GM12878 (cell line): ENCODE data around the gene ZNF512B. TPM values are rescaled to one million over a fixed set of nuclear protein-coding genes. Genes with fewer than 3 reads are reported as not detected.

Source experiments
- ATAC-seq: fragments of 200-7000 bp; cut with Tn5 transposase; 3 replicates; pipeline ENCODE4 v1.9.1; 2020; ENCODE audit warnings: mild to moderate bottlenecking, moderate library complexity
- BruUV-seq: library from RNA; stranded (reverse); fragments of 400-500 nt; replicated peaks from 2 replicates; lab custom pipeline; 2021; lab: Mats Ljungman, UMichigan
- CTCF ChIA-PET: fragments of 300-600 bp; sonication (Branson Sonifier 250); formaldehyde crosslinking; extraction: SDS; loops from one replicate; lab custom pipeline; 2021; ENCODE audit warnings: inconsistent platforms; lab: Yijun Ruan, JAX
- POLR2A ChIA-PET: fragments of 350-600 bp; formaldehyde crosslinking; extraction: SDS; loops from one replicate; lab custom pipeline; 2021; ENCODE audit warnings: inconsistent platforms; lab: Charles Lee
- RAD21 ChIA-PET: fragments of 300-600 bp; sonication (Branson Sonifier 250); formaldehyde crosslinking; loops from one replicate; lab custom pipeline; 2023; ENCODE audit warnings: antibody characterized with exemption; ENCODE audit not compliant: unreplicated experiment; lab: Charles Lee
- SMC1A ChIA-PET: fragments of 300-600 bp; sonication (Branson Sonifier 250); formaldehyde crosslinking; loops from one replicate; lab custom pipeline; 2023; ENCODE audit not compliant: unreplicated experiment, uncharacterized antibody; lab: Charles Lee
- DNase-seq: peaks from one replicate; pipeline ENCODE4 v3.0.0-alpha.2; 2011; ENCODE audit warnings: low read depth, low spot score
- FAIRE-seq: peaks from 3 replicates; lab custom pipeline; 2011; peaks lifted over from hg19 to GRCh38; lab: Jason Lieb, UNC
- H2AFZ ChIP-seq: 2 replicates; pipeline ENCODE4 v1.6.0; 2011; ENCODE audit warnings: low read depth, low read length, control low read depth; ENCODE audit not compliant: control insufficient read depth
- H3K27ac ChIP-seq: 2 replicates; pipeline ENCODE4 v1.5.1; 2011; ENCODE audit warnings: control low read depth; ENCODE audit not compliant: control insufficient read depth, insufficient read depth
- H3K27me3 ChIP-seq, 2 experiments: replicated peaks in 1 of 2; 2 replicates each; pipeline versions ENCODE4 v1.6.0 to v1.6.1; 2011; ENCODE audit warnings: low read length in 1 of 2; ENCODE audit not compliant: control insufficient read depth in 2 of 2, insufficient read depth in 2 of 2
- H3K36me3 ChIP-seq, 2 experiments: 2 replicates each; pipeline ENCODE4 v1.5.1; 2011; ENCODE audit warnings: low read length in 1 of 2; ENCODE audit not compliant: control insufficient read depth in 2 of 2, insufficient read depth in 2 of 2
- H3K4me1 ChIP-seq: 2 replicates; pipeline ENCODE4 v1.6.1; 2011; ENCODE audit warnings: mild to moderate bottlenecking, low read length, moderate library complexity, mixed read lengths; ENCODE audit not compliant: control insufficient read depth, insufficient read depth
- H3K4me2 ChIP-seq: 2 replicates; pipeline ENCODE4 v1.6.0; 2011; ENCODE audit warnings: control low read depth; ENCODE audit not compliant: control insufficient read depth, insufficient read depth
- H3K4me3 ChIP-seq: fragments of 200-600 bp; sonication (generic); 2 replicates; pipeline ENCODE4 v1.5.1; 2016
- H3K79me2 ChIP-seq: 2 replicates; pipeline ENCODE4 v1.6.0; 2011; ENCODE audit warnings: low read length; ENCODE audit not compliant: control insufficient read depth, insufficient read depth
- H3K9ac ChIP-seq: 2 replicates; pipeline ENCODE4 v1.8.0; 2011; ENCODE audit warnings: low read length, control low read depth, mixed read lengths; ENCODE audit not compliant: control insufficient read depth, insufficient read depth
- H3K9me3 ChIP-seq: replicated peaks from 3 replicates; pipeline ENCODE4 v1.5.1; 2011; ENCODE audit warnings: mild to moderate bottlenecking, low read length; ENCODE audit not compliant: control insufficient read depth, insufficient read depth
- H4K20me1 ChIP-seq: 2 replicates; pipeline ENCODE4 v1.6.0; 2011; ENCODE audit not compliant: control insufficient read depth, insufficient read depth
- DPF2 ChIP-seq: fragments of 450-650 bp; IDR thresholded peaks from 2 replicates; pipeline ENCODE4 v1.6.1; 2017; ENCODE audit warnings: mild to moderate bottlenecking
- GABPA ChIP-seq: IDR thresholded peaks from 2 replicates; pipeline ENCODE4 v1.6.1; 2014; ENCODE audit warnings: antibody characterized with exemption, low read depth, mild to moderate bottlenecking, inconsistent platforms
- MXI1 ChIP-seq: fragments of 150-350 bp; IDR thresholded peaks from 2 replicates; pipeline ENCODE4 v1.6.1; 2011; ENCODE audit warnings: low read depth, mild to moderate bottlenecking, inconsistent platforms, low read length, improper control_type of control experiment
- NFXL1 ChIP-seq: fragments of 450-650 bp; IDR thresholded peaks from 2 replicates; pipeline ENCODE4 v1.6.1; 2017; ENCODE audit warnings: antibody characterized with exemption, mild to moderate bottlenecking, borderline replicate concordance
- PBX3 ChIP-seq: IDR thresholded peaks from 2 replicates; pipeline ENCODE4 v1.6.1; 2011; ENCODE audit warnings: mild to moderate bottlenecking, low read depth, low read length, moderate library complexity; ENCODE audit not compliant: insufficient replicate concordance
- ZNF207 ChIP-seq: fragments of 450-650 bp; IDR thresholded peaks from 2 replicates; pipeline ENCODE4 v1.6.1; 2014; ENCODE audit warnings: antibody characterized with exemption, mild to moderate bottlenecking, borderline replicate concordance
- WGBS: methylation state at CpG from one replicate; pipeline ENCODE4 v1.1.6; 2016; ENCODE audit warnings: low lambda C conversion rate; ENCODE audit not compliant: insufficient replicate concordance, insufficient coverage; ENCODE audit errors: missing lambda C conversion rate; 5-methylcytosine and 5-hydroxymethylcytosine counted together
- in situ Hi-C: fragments of 300-500 bp; cut with MboI; formaldehyde crosslinking; loops from 9 replicates; pipeline ENCODE4 v1.14.3; 2018; ENCODE audit warnings: mixed read lengths
- intact Hi-C: fragments of 100-400 bp; cut with micrococcal nuclease; formaldehyde crosslinking; loops from one replicate; pipeline ENCODE4 v1.14.2; 2022; ENCODE audit not compliant: unreplicated experiment
- polyA plus RNA-seq, 11 experiments: library from polyadenylated mRNA; depleted of rRNA in 4 of 11; unstranded in 6 of 11; stranded (reverse) in 5 of 11; fragments of >200 nt; fragmentation: Nextera tagmentation in 4 of 11; fragmentation: Illumina TruSeq in 1 of 11; extraction: Ambion mirVana in 4 of 11; extraction: Trizol in 1 of 11; gene quantifications; 1 replicate in 1 of 11; 2 replicates in 10 of 11; pipeline versions ENCODE4 v1.2.1 to v1.2.3, GENCODE V29; 2011 to 2016; ENCODE audit warnings: inconsistent platforms in 2 of 11, missing spikeins in 2 of 11, low read depth in 1 of 11
- total RNA-seq, 4 experiments: library from RNA; depleted of rRNA in 3 of 4; stranded (reverse); fragments of >200 nt in 3 of 4; fragmentation: Illumina TruSeq in 1 of 4; extraction: Trizol in 1 of 4; gene quantifications; 2 replicates each; pipeline versions ENCODE4 v1.2.1 to v1.2.3, GENCODE V29; 2013 to 2021
- TF ChIP-seq, protein P1 (sequence below): fragments of 450-650 bp; IDR thresholded peaks from 2 replicates; pipeline ENCODE4 v1.6.1; 2017; ENCODE audit warnings: mild to moderate bottlenecking

Gene ZNF512B
- total and polyA plus RNA-seq, 10 of the 15 experiments (the other 5 are each of a cell fraction or from before 2014, with no cell fraction given): 0.06 to 23.9 (median 4.0) TPM

- Histone ChIP-seq H3K4me2 (no peak overlapping the region), H3K79me2 (peaks cover 17% of the 10 kb centered on the region), H3K27ac (no peak overlapping the region), H2AFZ (no peak overlapping the region), H3K4me3 (no peak overlapping the region), H3K4me1 (peaks cover 19% of the 10 kb centered on the region), H3K27me3 (no peaks in the 10 kb centered on the region), H3K9ac (no peak overlapping the region), H3K9me3 (no peaks in the 10 kb centered on the region; the same call in 2 of the 3 replicates), H3K36me3 (peaks cover 17 to 44% of the 10 kb centered on the region in 2 experiments; a peak in 3 of 4 replicates), H4K20me1 (peaks cover 4% of the 10 kb centered on the region; the same call in 1 of the 2 replicates)
- FAIRE-seq (no peak), DNase-seq (no peak), ATAC-seq (no peak)
- WGBS: over 99% methylated on average over 22 of the region's 35 CpGs
- no peak for TF ChIP-seq MXI1
- TF ChIP-seq, protein P1, sequence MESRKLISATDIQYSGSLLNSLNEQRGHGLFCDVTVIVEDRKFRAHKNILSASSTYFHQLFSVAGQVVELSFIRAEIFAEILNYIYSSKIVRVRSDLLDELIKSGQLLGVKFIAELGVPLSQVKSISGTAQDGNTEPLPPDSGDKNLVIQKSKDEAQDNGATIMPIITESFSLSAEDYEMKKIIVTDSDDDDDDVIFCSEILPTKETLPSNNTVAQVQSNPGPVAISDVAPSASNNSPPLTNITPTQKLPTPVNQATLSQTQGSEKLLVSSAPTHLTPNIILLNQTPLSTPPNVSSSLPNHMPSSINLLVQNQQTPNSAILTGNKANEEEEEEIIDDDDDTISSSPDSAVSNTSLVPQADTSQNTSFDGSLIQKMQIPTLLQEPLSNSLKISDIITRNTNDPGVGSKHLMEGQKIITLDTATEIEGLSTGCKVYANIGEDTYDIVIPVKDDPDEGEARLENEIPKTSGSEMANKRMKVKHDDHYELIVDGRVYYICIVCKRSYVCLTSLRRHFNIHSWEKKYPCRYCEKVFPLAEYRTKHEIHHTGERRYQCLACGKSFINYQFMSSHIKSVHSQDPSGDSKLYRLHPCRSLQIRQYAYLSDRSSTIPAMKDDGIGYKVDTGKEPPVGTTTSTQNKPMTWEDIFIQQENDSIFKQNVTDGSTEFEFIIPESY: no peak
- no peak for TF ChIP-seq DPF2
- no peak for TF ChIP-seq GABPA
- TF ChIP-seq ZNF207: no peak
- TF ChIP-seq NFXL1: no peak
- TF ChIP-seq PBX3: no peak
- CTCF ChIA-PET: no interaction called here
- intact Hi-C loops (no loop called here), in situ Hi-C loops (no loop called here)
- RAD21 ChIA-PET: interaction anchor here (1.0 kb wide), 1 partner anchor 240 kb away, joined by 3 read pairs; no protein-coding TSS in a partner anchor
- BruUV-seq: no TSS peak
- POLR2A ChIA-PET: no interaction called here
- SMC1A ChIA-PET: no interaction called here
Measured at GRCh38 chr20:63944078-63944941, 25.4 kb downstream of the ZNF512B start.
